ENCODE measurements around the gene CHD1L.
"Not testable (repeated sequence)": the region's sequence is repeated elsewhere in the genome, so short reads cannot be mapped to it uniquely, and the experiment has no call there.

Gene CHD1L

DNA sequence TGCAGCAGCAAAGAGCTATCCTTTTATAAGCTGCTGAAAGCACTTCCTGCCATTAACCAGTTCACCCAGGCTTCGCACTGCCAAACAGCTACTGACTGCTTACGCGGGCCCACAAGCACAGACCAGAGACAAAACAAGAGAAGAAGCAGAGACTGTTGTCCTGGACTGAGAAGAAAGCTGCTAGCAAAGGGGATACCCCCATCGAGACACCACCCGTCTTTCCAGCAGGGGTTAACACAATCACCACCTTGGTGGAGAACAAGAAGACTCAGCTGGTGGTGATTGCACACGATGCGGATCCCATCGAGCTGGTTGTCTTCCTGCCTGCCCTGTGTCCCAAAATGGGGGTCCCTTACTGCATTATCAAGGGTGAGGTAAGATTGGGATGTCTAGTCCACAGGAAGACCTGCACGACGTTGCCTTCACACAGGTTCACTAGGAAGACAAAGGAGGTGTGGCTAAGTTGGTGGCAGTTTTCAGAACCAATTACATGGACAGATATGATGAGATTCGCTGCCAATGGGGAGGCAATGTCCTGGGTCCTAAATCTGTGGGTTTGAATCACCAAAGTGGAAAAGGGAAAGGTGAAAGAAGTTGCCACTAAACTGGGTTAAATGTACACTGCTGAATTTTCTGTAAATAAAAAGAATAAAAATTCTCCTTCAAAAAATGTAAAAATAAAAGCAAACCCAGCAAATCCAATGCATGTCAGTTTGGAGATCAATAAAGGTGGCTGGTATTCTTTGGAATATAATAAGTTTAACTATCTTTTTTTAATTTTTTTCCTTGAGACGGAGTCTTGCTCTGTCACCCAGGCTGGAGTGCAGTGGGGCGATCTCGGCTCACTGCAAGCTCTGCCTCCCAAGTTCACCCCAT is 18.5 kb upstream of the CHD1L start:
- ChIA-PET POLR2A (no interaction called here), CTCF (interaction anchor here (1.0 to 1.8 kb wide), 5 partner anchors 12 to 52 kb away, joined by 3 to 7 read pairs (median 3); partner anchors contain the start of gene CHD1L)
- no peak overlapping the region for H3K4me3 ChIP-seq (ENCODE audit: low read depth, low read length)
- TF ChIP-seq, protein P1, sequence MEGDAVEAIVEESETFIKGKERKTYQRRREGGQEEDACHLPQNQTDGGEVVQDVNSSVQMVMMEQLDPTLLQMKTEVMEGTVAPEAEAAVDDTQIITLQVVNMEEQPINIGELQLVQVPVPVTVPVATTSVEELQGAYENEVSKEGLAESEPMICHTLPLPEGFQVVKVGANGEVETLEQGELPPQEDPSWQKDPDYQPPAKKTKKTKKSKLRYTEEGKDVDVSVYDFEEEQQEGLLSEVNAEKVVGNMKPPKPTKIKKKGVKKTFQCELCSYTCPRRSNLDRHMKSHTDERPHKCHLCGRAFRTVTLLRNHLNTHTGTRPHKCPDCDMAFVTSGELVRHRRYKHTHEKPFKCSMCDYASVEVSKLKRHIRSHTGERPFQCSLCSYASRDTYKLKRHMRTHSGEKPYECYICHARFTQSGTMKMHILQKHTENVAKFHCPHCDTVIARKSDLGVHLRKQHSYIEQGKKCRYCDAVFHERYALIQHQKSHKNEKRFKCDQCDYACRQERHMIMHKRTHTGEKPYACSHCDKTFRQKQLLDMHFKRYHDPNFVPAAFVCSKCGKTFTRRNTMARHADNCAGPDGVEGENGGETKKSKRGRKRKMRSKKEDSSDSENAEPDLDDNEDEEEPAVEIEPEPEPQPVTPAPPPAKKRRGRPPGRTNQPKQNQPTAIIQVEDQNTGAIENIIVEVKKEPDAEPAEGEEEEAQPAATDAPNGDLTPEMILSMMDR (IDR thresholded peaks at IDR 0.05; ENCODE audit: insufficient read depth, low read length, missing control alignments): no peak
- no peak for DNase-seq (ENCODE audit: low read depth, low spot score)

DNA sequence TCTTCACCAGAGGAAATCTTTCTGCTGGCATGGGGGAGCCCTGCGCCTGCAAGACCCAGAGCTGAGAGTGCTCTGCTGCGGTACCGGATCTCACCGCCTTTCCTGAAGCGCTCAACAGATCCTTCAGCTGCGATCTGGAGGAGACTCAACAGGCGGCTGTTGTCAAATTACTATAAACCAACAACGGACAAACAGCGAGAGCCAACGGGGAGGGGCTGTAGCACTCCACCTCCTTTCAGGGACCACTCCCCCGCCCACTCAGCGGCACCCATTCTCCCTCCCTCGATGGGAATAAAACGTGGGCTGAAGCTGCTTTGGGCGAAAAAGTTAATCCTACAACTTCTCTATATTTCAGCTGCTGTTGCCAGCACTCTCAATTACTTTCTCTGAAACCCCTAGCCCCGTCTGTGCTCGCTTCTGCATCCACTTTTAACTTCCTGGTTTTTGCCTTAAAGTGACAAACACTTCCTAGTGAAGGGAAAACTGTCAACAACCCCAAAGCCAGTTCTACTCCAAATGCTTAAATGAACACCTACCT is 17.2 kb upstream of the CHD1L start, which contains the start of gene FMO5:
FMO5 (minus strand) TSS at position 147 of the 538 bp plus-strand sequence. CDS start 310 bp downstream, outside the sequence.
- no peak for DNase-seq (ENCODE audit: low read depth, low spot score)
- ChIA-PET CTCF (interaction anchor here (1.0 to 1.8 kb wide), 2 partner anchors 13 to 18 kb away, joined by 3 to 6 read pairs; no protein-coding TSS in a partner anchor), POLR2A (no interaction called here)
- H3K4me3 ChIP-seq (ENCODE audit: low read depth, low read length): peak within 1 kb of the TSS; percentile 71
- TF ChIP-seq, protein P1 (IDR thresholded peaks at IDR 0.05; ENCODE audit: insufficient read depth, low read length, missing control alignments): peak; percentile 14

DNA sequence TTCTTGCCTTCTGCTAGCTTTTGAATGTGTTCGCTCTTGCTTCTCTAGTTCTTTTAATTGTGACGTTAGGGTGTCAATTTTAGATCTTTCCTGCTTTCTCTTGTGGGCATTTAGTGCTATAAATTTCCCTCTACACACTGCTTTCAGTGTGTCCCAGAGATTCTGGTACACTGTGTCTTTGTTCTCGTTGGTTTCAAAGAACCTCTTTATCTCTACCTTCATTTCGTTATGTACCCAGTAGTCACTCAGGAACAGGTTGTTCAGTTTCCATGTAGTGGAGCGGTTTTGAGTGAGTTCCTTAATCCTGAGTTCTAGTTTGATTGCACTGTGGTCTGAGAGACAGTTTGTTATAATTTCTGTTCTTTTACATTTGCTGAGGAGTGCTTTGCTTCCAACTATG is 11.5 kb upstream of the CHD1L start:
- POLR2A ChIA-PET; CTCF ChIA-PET; H3K4me3 ChIP-seq (ENCODE audit: low read depth, low read length); DNase-seq (ENCODE audit: low read depth, low spot score): not testable (repeated sequence)

DNA sequence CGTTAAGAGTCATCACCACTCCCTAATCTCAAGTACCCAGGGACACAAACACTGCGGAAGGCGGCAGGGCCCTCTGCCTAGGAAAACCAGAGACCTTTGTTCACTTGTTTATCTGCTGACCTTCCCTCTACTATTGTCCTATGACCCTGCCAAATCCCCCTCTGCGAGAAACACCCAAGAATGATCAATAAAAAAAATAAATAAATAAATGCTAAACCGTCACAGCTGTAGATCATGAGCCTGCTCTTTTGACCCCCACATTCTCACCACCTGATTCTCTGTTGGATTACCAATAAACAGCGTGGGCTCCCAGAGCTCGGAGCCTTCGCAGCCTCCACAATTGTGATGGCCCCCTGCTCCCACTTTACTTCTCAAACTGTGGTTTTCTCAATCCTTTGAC is 8.6 kb upstream of the CHD1L start:
- CTCF ChIA-PET; POLR2A ChIA-PET; H3K4me3 ChIP-seq (ENCODE audit: low read depth, low read length); DNase-seq (ENCODE audit: low read depth, low spot score): not testable (repeated sequence)

DNA sequence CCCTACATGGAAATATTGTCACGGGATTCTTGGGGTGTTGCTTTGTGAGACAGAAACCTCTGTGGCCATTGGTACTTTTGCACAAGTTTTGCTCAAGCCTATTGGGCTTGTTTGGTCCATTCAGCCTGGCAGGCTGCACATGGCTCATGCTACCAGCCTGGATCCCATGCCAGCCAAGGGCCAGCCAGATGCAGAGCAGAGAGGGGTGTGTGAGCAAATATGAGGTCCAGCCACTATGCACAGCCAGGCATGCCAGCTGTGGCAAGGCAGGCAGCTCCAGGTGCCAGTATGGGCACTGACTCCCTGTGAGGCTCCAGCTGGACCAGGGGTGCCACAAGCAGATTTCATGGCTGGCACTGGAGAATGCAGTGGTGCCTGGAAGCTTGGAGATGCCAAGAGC is 6.7 kb upstream of the CHD1L start:
- DNase-seq (ENCODE audit: low read depth, low spot score): no peak
- ChIA-PET POLR2A (no interaction called here), CTCF (interaction anchor here (1.5 kb wide), 1 partner anchor 13 kb away, joined by 6 read pairs; no protein-coding TSS in a partner anchor)
- TF ChIP-seq, protein P1 (IDR thresholded peaks at IDR 0.05; ENCODE audit: insufficient read depth, low read length, missing control alignments): no peak
- H3K4me3 ChIP-seq (ENCODE audit: low read depth, low read length): no peak overlapping the region

DNA sequence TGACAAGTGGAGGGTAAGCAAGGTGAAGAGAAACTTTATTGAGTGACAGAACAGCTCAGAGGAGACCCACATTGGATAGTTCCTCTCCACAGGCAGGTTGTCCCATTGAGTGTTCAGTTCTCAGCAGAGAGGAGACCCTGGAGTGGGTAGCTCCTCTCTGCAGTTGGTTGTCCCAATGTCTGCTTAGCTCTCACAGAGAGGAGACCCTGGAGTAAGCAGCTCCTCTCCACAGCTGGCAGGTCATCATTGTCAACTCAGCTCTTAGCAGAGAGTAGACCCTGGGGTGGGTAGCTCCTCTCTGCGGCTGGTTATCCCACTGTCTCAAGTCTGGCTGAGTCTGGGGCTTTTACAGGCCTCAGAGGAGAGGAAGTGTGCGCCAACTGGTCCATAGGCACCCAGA is 6.0 kb upstream of the CHD1L start:
- CTCF ChIA-PET: interaction anchor here (1.5 to 1.6 kb wide), 2 partner anchors 11 to 14 kb away, joined by 3 to 6 read pairs; no protein-coding TSS in a partner anchor
- POLR2A ChIA-PET: no interaction called here
- DNase-seq (ENCODE audit: low read depth, low spot score): no peak
- no peak overlapping the region for H3K4me3 ChIP-seq (ENCODE audit: low read depth, low read length)
- TF ChIP-seq, protein P1 (IDR thresholded peaks at IDR 0.05; ENCODE audit: insufficient read depth, low read length, missing control alignments): no peak

DNA sequence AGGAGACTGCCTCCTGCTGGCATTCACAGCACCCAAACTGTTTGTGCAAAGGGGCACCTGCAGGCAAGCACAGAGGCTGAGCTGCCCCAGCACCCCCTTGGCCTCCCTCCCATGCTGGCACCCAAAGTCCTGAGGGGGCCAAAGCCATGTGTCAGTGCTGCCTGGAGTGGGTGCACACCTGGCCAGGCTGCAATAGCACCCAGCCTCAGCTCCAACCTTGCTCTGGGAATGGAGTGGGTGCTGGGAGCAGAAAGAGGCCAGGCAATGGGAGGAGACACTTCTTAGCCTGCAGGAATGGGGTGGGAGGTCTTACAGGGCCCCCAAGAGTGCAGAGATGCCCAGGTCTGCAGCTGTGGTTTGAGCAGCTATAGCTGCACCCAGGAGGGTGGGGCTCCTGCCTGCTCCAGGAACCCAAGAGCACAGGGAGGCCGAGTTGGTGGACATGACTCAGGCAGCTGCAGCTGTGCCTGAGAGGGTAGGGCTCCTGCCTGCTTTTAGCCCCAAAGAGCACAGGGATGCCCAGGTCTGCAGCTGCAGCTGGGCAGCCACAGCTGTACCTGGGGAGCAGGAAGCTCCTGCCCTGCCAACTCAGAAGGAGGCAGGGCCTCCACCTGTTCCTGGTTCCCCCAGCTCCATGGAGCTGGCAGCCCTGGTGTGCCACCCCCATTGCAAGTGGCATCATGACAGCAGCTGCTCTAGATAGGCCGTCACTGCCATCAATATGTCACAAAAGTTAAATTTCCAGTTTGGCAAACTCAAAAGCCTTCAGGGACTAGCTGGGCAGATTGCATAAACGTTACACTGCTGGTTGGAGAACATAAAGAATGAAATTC is 5.3 kb upstream of the CHD1L start:
- ChIA-PET CTCF (interaction anchor here (1.5 to 1.6 kb wide), 2 partner anchors 10 to 14 kb away, joined by 3 to 6 read pairs; no protein-coding TSS in a partner anchor), POLR2A (no interaction called here)
- TF ChIP-seq, protein P1 (IDR thresholded peaks at IDR 0.05; ENCODE audit: insufficient read depth, low read length, missing control alignments): no peak
- DNase-seq (ENCODE audit: low read depth, low spot score): no peak
- H3K4me3 ChIP-seq (ENCODE audit: low read depth, low read length): no peak overlapping the region

Data from AG04449 (cell line).